Sigmoid colon (tissue), 7 donors: ENCODE measurements around the gene FZD1. TPM values are rescaled to one million over a fixed set of nuclear protein-coding genes. Genes with fewer than 3 reads are reported as not detected.
A peak's percentile ranks its signal among the peaks of the same experiment; 100 is the strongest.

Source experiments
- DNase-seq: peaks from one replicate; pipeline ENCODE4 v3.0.0-alpha.2; 2019
- H3K27ac ChIP-seq, 4 donors: fragments of 200-600 bp; sonication (generic); one replicate each; pipeline ENCODE4 v1.5.1; 2016 to 2019; ENCODE audit warnings: mild to moderate bottlenecking in 1 of 4
- H3K27me3 ChIP-seq, 3 donors: fragments of 200-600 bp; sonication (generic); one replicate each; pipeline ENCODE4 v1.5.1; 2019; ENCODE audit warnings: mild to moderate bottlenecking in 1 of 3
- H3K36me3 ChIP-seq, 4 donors: fragments of 200-600 bp; sonication (generic); one replicate each; pipeline ENCODE4 v1.5.1; 2016 to 2019
- H3K4me1 ChIP-seq, 4 donors: fragments of 200-600 bp; sonication (generic); one replicate each; pipeline ENCODE4 v1.5.1; 2017 to 2019
- H3K4me3 ChIP-seq, 4 donors: fragments of 200-600 bp; sonication (generic); one replicate each; pipeline ENCODE4 v1.5.1; 2017 to 2019; ENCODE audit warnings: mild to moderate bottlenecking in 2 of 4, moderate library complexity in 1 of 4
- H3K9me3 ChIP-seq, 4 donors: fragments of 200-600 bp in 3 of 4; sonication (generic) in 3 of 4; one replicate each; pipeline versions ENCODE4 v1.5.1 to v1.6.1; 2013 to 2019
- EP300 ChIP-seq, 4 donors: sonication (generic); formaldehyde crosslinking; IDR thresholded peaks; one replicate each; pipeline ENCODE4 v1.6.1; 2017; ENCODE audit warnings: antibody characterized with exemption in 4 of 4
- POLR2A ChIP-seq, 2 donors: fragments of 450-650 bp; IDR thresholded peaks; one replicate each; pipeline ENCODE4 v1.6.1; 2016; ENCODE audit warnings: antibody characterized with exemption in 2 of 2, mild to moderate bottlenecking in 2 of 2, moderate library complexity in 2 of 2
- POLR2AphosphoS5 ChIP-seq, 4 donors: sonication (generic); formaldehyde crosslinking; IDR thresholded peaks; one replicate each; pipeline ENCODE4 v1.6.1; 2017; ENCODE audit warnings: antibody characterized with exemption in 4 of 4
- WGBS, 2 donors: extraction: QIAGEN DNeasy Blood & Tissue Kit; methylation state at CpG; one replicate each; pipeline ENCODE4 v1.1.7; 2013; 5-methylcytosine and 5-hydroxymethylcytosine counted together
- intact Hi-C: fragments of 100-400 bp; cut with DNase I; formaldehyde crosslinking; loops from one replicate; pipeline ENCODE4 v1.15.1; 2023
- polyA plus RNA-seq, 3 donors: library from polyadenylated mRNA; stranded (reverse); fragments of 200-250 nt; gene quantifications; one replicate each; pipeline ENCODE4 v1.2.3, GENCODE V29; 2013
- total RNA-seq, 4 donors: library from RNA; depleted of rRNA; stranded (reverse); fragments of >200 nt; gene quantifications; one replicate each; pipeline ENCODE4 v1.1.0, GENCODE V29; 2016
- TF ChIP-seq, protein P1 (sequence below), 4 experiments: fragments of 450-650 bp in 3 of 4; fragments of 200-600 bp in 1 of 4; IDR thresholded peaks; one replicate each; pipeline ENCODE4 v1.5.1; 2016 to 2019; ENCODE audit warnings: antibody characterized with exemption in 4 of 4, mild to moderate bottlenecking in 3 of 4, moderate library complexity in 2 of 4
- donor health status: healthy with polysubstance abuse.
- donor health status: Bipolar disorder and iron deficiency.
- donor health status: healthy.

FZD1 gene
- total and polyA plus RNA-seq, 7 donors = 1.2 to 20.5 (median 14.5) TPM

DNA sequence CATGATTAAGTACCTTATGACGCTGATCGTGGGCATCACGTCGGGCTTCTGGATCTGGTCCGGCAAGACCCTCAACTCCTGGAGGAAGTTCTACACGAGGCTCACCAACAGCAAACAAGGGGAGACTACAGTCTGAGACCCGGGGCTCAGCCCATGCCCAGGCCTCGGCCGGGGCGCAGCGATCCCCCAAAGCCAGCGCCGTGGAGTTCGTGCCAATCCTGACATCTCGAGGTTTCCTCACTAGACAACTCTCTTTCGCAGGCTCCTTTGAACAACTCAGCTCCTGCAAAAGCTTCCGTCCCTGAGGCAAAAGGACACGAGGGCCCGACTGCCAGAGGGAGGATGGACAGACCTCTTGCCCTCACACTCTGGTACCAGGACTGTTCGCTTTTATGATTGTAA lies 2.5 kb downstream of the FZD1 start:
- H3K4me1 ChIP-seq = peaks cover 0 to 39% (median 27%) of the 10 kb centered on the region in 4 donors
- intact Hi-C loops = loop anchor here (2.0 to 10.0 kb wide), 5 partner anchors 428 to 922 kb away; partner anchors contain the start of genes GTPBP10 and MTERF1

DNA sequence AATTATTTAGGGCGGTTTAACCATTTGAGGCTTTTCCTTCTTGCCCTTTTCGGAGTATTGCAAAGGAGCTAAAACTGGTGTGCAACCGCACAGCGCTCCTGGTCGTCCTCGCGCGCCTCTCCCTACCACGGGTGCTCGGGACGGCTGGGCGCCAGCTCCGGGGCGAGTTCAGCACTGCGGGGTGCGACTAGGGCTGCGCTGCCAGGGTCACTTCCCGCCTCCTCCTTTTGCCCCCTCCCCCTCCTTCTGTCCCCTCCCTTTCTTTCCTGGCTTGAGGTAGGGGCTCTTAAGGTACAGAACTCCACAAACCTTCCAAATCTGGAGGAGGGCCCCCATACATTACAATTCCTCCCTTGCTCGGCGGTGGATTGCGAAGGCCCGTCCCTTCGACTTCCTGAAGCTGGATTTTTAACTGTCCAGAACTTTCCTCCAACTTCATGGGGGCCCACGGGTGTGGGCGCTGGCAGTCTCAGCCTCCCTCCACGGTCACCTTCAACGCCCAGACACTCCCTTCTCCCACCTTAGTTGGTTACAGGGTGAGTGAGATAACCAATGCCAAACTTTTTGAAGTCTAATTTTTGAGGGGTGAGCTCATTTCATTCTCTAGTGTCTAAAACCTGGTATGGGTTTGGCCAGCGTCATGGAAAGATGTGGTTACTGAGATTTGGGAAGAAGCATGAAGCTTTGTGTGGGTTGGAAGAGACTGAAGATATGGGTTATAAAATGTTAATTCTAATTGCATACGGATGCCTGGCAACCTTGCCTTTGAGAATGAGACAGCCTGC lies 3.1 kb downstream of the FZD1 start:
- H3K27ac ChIP-seq = peak overlapping the region in 3 of 4 donors; percentile 89 to 98 (median 97)
- peak; percentile 70 for DNase-seq
- WGBS, 2 donors = 74 to 84% methylated on average over 29 of the region's 29 CpGs
- H3K27me3 ChIP-seq = no peaks in the 10 kb centered on the region
- intact Hi-C loops = loop anchor here (2.0 to 10.0 kb wide), 5 partner anchors 427 to 923 kb away; partner anchors contain the start of genes GTPBP10 and MTERF1
- H3K4me1 ChIP-seq = peaks cover 0 to 39% (median 27%) of the 10 kb centered on the region in 4 donors
- no peaks in the 10 kb centered on the region for H3K9me3 ChIP-seq
- H3K36me3 ChIP-seq = no peaks in the 10 kb centered on the region
- TF ChIP-seq POLR2AphosphoS5 (IDR thresholded peaks at IDR 0.05) = no peak
- no peak for TF ChIP-seq POLR2A (IDR thresholded peaks at IDR 0.05)
- TF ChIP-seq, protein P1, sequence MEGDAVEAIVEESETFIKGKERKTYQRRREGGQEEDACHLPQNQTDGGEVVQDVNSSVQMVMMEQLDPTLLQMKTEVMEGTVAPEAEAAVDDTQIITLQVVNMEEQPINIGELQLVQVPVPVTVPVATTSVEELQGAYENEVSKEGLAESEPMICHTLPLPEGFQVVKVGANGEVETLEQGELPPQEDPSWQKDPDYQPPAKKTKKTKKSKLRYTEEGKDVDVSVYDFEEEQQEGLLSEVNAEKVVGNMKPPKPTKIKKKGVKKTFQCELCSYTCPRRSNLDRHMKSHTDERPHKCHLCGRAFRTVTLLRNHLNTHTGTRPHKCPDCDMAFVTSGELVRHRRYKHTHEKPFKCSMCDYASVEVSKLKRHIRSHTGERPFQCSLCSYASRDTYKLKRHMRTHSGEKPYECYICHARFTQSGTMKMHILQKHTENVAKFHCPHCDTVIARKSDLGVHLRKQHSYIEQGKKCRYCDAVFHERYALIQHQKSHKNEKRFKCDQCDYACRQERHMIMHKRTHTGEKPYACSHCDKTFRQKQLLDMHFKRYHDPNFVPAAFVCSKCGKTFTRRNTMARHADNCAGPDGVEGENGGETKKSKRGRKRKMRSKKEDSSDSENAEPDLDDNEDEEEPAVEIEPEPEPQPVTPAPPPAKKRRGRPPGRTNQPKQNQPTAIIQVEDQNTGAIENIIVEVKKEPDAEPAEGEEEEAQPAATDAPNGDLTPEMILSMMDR (IDR thresholded peaks at IDR 0.05) = no peak
- TF ChIP-seq EP300 (IDR thresholded peaks at IDR 0.05) = no peak
- H3K4me3 ChIP-seq = peak overlapping the region; percentile 60 to 88 (median 75)

More for the DNA sequence above, 2.5 kb downstream of the FZD1 start:
- DNase-seq = no peak
- peak overlapping the region; percentile 60 to 88 (median 75) for H3K4me3 ChIP-seq
- H3K27ac ChIP-seq = peak overlapping the region in 3 of 4 donors; percentile 89 to 98 (median 97)
- H3K9me3 ChIP-seq = no peaks in the 10 kb centered on the region
- no peaks in the 10 kb centered on the region for H3K36me3 ChIP-seq
- no peak for TF ChIP-seq POLR2AphosphoS5 (IDR thresholded peaks at IDR 0.05)
- TF ChIP-seq, protein P1 (IDR thresholded peaks at IDR 0.05) = no peak
- 66 to 87% methylated on average over 20 of the region's 20 CpGs for WGBS, 2 donors
- H3K27me3 ChIP-seq = no peaks in the 10 kb centered on the region

DNA sequence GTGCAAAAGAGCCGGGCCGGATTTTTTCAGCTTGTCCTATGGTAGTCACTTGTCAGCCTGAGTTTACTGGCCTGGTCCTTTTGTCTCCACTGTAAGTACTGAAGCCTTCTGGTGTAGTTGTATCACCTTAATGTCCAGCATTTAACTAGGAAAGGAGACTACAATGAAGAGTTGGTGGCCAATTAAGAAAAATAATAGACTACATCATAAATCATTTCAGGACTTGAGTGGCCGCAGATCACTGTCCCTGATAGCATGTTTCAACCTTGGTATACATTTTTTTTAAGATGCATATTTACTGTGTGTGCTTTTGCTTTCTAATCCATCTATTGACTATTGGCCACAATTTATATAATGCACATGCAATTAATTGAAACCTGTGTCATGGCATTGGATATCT lies 6.1 kb downstream of the FZD1 start:
- no peak overlapping the region for H3K4me3 ChIP-seq
- H3K9me3 ChIP-seq = no peaks in the 10 kb centered on the region
- H3K4me1 ChIP-seq = peaks cover 0 to 32% (median 23%) of the 10 kb centered on the region in 4 donors
- 88 to 91% methylated on average over 3 of the region's 3 CpGs for WGBS, 2 donors
- intact Hi-C loops = no loop called here
- no peaks in the 10 kb centered on the region for H3K36me3 ChIP-seq
- TF ChIP-seq, protein P1 (IDR thresholded peaks at IDR 0.05) = no peak
- TF ChIP-seq POLR2A (IDR thresholded peaks at IDR 0.05) (no peak), EP300 (IDR thresholded peaks at IDR 0.05) (no peak), POLR2AphosphoS5 (IDR thresholded peaks at IDR 0.05) (no peak)
- H3K27me3 ChIP-seq = no peaks in the 10 kb centered on the region
- H3K27ac ChIP-seq = no peak overlapping the region
- DNase-seq = no peak

DNA sequence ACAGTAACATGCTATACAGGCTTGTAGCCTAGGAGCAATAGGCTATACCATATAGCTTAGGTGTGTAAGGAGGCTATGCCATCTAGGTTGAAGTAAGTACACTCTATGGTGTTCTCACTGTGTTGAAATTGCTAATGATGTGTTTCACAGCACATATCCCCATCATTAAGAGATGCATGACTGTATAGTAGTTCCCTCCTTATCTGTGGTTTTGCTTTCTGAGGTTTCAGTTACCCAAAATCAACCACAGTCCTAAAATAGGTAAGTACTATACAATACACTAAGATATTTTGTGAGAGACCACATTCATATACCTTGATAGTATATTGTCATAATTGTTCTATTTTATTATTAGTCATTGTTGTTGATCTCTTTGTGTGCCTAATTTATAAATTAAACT lies 12.7 kb downstream of the FZD1 start:
- no peaks in the 10 kb centered on the region for H3K4me1 ChIP-seq
- DNase-seq = no peak
- intact Hi-C loops = no loop called here
- no peak overlapping the region for H3K4me3 ChIP-seq
- H3K27ac ChIP-seq = no peak overlapping the region
- TF ChIP-seq POLR2A (IDR thresholded peaks at IDR 0.05) (no peak), POLR2AphosphoS5 (IDR thresholded peaks at IDR 0.05) (no peak), EP300 (IDR thresholded peaks at IDR 0.05) (no peak)
- TF ChIP-seq, protein P1 (IDR thresholded peaks at IDR 0.05) = no peak
- H3K9me3 ChIP-seq = no peaks in the 10 kb centered on the region
- H3K36me3 ChIP-seq = no peaks in the 10 kb centered on the region
- H3K27me3 ChIP-seq = no peaks in the 10 kb centered on the region
